ENCODE data around the gene ZNF354B. TPM values are rescaled to one million over a fixed set of nuclear protein-coding genes. Genes with fewer than 3 reads are reported as not detected.
A peak's percentile ranks its signal among the peaks of the same experiment; 100 is the strongest.

Gene ZNF354B
- total and polyA plus RNA-seq, 2 of the 13 experiments (the other 11 are each of a cell fraction or from before 2014, with no cell fraction given): 7.8 to 10.3 TPM

DNA sequence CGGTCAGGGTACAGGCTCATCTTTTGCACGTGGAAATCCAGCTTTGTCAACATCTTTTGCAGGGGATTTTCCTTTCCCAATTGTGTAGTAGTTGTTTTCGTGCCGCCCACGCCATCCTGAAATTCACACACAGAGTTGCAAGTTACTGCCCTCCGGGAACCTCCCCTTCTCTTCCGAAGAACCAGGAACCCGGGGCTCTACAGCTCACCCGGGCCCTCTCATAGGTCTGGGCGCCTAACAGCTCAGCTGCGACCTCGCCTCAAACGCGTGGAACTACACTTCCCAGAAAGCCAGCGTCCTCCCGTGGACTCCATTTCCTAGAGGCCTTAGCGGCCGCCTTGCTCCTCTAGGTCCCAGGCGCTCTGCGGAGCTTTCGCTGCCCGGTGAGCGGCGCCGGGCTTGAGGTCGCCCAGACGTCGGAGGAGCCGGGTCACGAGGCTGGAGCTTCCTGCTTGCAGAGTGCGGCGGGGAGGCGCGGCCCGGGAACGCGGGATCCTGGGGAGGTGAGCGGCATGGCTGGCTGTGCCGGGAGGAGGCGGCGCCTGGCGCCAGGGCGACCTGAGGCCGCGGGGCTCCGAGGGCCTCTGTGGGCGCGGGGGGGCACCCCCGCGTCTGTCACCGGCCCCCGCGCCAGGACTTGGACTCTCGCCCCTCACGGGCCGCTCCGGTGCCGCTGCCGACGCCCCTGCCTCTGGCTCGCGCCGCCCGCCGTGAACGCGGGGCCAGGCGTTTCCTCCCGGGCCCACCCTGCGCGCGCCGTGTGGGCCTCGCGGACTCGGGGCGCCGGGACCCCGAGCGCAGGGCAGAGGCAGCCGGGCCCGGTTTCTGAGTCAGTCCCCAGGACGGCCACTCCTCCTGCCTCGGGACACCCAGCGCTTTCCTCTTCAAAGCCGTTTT is at the start of gene ZNF354B (continued):
- TF ChIP-seq KAT7 (CRISPR knock-in tag; IDR thresholded peaks at IDR 0.05; ENCODE audit: borderline replicate concordance): 0 out of 2 replicates have a peak, but pooled peaks have one; percentile 46
- peak; percentile 44 for TF ChIP-seq SP4 (CRISPR knock-in tag; IDR thresholded peaks at IDR 0.05)
- TF ChIP-seq HMG20A (CRISPR knock-in tag; IDR thresholded peaks at IDR 0.05; ENCODE audit: borderline replicate concordance): no peak
- TF ChIP-seq, protein P1, sequence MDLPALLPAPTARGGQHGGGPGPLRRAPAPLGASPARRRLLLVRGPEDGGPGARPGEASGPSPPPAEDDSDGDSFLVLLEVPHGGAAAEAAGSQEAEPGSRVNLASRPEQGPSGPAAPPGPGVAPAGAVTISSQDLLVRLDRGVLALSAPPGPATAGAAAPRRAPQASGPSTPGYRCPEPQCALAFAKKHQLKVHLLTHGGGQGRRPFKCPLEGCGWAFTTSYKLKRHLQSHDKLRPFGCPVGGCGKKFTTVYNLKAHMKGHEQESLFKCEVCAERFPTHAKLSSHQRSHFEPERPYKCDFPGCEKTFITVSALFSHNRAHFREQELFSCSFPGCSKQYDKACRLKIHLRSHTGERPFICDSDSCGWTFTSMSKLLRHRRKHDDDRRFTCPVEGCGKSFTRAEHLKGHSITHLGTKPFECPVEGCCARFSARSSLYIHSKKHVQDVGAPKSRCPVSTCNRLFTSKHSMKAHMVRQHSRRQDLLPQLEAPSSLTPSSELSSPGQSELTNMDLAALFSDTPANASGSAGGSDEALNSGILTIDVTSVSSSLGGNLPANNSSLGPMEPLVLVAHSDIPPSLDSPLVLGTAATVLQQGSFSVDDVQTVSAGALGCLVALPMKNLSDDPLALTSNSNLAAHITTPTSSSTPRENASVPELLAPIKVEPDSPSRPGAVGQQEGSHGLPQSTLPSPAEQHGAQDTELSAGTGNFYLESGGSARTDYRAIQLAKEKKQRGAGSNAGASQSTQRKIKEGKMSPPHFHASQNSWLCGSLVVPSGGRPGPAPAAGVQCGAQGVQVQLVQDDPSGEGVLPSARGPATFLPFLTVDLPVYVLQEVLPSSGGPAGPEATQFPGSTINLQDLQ (CRISPR knock-in tag; IDR thresholded peaks at IDR 0.05): peak; percentile 92
- no peak for TF ChIP-seq RAD51 (IDR thresholded peaks at IDR 0.05; ENCODE audit: borderline replicate concordance)
- peak; percentile 32; the same call in 1 of the 2 replicates for TF ChIP-seq RARA (CRISPR knock-in tag; IDR thresholded peaks at IDR 0.05)
- TF ChIP-seq POLR2AphosphoS5 (IDR thresholded peaks at IDR 0.05; ENCODE audit: low read depth, low read length): peak; percentile 75
- TF ChIP-seq ZSCAN30 (CRISPR knock-in tag; IDR thresholded peaks at IDR 0.05): no peak
- TF ChIP-seq, protein P2, sequence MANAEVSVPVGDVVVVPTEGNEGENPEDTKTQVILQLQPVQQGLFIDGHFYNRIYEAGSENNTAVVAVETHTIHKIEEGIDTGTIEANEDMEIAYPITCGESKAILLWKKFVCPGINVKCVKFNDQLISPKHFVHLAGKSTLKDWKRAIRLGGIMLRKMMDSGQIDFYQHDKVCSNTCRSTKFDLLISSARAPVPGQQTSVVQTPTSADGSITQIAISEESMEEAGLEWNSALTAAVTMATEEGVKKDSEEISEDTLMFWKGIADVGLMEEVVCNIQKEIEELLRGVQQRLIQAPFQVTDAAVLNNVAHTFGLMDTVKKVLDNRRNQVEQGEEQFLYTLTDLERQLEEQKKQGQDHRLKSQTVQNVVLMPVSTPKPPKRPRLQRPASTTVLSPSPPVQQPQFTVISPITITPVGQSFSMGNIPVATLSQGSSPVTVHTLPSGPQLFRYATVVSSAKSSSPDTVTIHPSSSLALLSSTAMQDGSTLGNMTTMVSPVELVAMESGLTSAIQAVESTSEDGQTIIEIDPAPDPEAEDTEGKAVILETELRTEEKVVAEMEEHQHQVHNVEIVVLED (CRISPR knock-in tag; IDR thresholded peaks at IDR 0.05; ENCODE audit: borderline replicate concordance): peak; percentile 87
- TF ChIP-seq, protein P3, sequence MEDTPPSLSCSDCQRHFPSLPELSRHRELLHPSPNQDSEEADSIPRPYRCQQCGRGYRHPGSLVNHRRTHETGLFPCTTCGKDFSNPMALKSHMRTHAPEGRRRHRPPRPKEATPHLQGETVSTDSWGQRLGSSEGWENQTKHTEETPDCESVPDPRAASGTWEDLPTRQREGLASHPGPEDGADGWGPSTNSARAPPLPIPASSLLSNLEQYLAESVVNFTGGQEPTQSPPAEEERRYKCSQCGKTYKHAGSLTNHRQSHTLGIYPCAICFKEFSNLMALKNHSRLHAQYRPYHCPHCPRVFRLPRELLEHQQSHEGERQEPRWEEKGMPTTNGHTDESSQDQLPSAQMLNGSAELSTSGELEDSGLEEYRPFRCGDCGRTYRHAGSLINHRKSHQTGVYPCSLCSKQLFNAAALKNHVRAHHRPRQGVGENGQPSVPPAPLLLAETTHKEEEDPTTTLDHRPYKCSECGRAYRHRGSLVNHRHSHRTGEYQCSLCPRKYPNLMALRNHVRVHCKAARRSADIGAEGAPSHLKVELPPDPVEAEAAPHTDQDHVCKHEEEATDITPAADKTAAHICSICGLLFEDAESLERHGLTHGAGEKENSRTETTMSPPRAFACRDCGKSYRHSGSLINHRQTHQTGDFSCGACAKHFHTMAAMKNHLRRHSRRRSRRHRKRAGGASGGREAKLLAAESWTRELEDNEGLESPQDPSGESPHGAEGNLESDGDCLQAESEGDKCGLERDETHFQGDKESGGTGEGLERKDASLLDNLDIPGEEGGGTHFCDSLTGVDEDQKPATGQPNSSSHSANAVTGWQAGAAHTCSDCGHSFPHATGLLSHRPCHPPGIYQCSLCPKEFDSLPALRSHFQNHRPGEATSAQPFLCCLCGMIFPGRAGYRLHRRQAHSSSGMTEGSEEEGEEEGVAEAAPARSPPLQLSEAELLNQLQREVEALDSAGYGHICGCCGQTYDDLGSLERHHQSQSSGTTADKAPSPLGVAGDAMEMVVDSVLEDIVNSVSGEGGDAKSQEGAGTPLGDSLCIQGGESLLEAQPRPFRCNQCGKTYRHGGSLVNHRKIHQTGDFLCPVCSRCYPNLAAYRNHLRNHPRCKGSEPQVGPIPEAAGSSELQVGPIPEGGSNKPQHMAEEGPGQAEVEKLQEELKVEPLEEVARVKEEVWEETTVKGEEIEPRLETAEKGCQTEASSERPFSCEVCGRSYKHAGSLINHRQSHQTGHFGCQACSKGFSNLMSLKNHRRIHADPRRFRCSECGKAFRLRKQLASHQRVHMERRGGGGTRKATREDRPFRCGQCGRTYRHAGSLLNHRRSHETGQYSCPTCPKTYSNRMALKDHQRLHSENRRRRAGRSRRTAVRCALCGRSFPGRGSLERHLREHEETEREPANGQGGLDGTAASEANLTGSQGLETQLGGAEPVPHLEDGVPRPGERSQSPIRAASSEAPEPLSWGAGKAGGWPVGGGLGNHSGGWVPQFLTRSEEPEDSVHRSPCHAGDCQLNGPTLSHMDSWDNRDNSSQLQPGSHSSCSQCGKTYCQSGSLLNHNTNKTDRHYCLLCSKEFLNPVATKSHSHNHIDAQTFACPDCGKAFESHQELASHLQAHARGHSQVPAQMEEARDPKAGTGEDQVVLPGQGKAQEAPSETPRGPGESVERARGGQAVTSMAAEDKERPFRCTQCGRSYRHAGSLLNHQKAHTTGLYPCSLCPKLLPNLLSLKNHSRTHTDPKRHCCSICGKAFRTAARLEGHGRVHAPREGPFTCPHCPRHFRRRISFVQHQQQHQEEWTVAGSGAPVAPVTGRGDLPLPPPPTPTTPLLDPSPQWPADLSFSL (CRISPR knock-in tag; IDR thresholded peaks at IDR 0.05): no peak
- no peak for TF ChIP-seq RORA (CRISPR knock-in tag; IDR thresholded peaks at IDR 0.05)
- TF ChIP-seq FIP1L1 (IDR thresholded peaks at IDR 0.05; ENCODE audit: borderline replicate concordance, insufficient read depth, low read depth, low read length): no peak
- TF ChIP-seq, protein P4, sequence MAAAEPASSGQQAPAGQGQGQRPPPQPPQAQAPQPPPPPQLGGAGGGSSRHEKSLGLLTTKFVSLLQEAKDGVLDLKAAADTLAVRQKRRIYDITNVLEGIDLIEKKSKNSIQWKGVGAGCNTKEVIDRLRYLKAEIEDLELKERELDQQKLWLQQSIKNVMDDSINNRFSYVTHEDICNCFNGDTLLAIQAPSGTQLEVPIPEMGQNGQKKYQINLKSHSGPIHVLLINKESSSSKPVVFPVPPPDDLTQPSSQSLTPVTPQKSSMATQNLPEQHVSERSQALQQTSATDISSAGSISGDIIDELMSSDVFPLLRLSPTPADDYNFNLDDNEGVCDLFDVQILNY (CRISPR knock-in tag; conservative IDR thresholded peaks at IDR 0.05): peak; percentile 66; the same call in 1 of the 2 replicates
- TF ChIP-seq RXRA (CRISPR knock-in tag; IDR thresholded peaks at IDR 0.05): peak; percentile 68
- TF ChIP-seq SMC3 (IDR thresholded peaks at IDR 0.05; ENCODE audit: low read length): no peak
- peak; percentile 56; the same call in 1 of the 2 replicates for TF ChIP-seq PITX1 (CRISPR knock-in tag; IDR thresholded peaks at IDR 0.05)

All from HepG2 (cell line).